DOHH2 (cell line): ENCODE results near the gene WASL.

Source experiments
- H3F3A ChIP-seq: fragments of 200-600 bp; sonication (generic), shearing (Covaris generic); 2 replicates; pipeline ENCODE4 v1.6.0; 2016; ENCODE audit warnings: antibody characterized with exemption, mild to moderate bottlenecking; ENCODE audit not compliant: control insufficient read depth, insufficient read depth
- H3K27ac ChIP-seq: fragments of 200-600 bp; sonication (generic); 2 replicates; pipeline ENCODE4 v1.5.1; 2014; ENCODE audit warnings: low read depth, mild to moderate bottlenecking, low read length, moderate library complexity
- H3K27me3 ChIP-seq: fragments of 200-600 bp; sonication (generic); 2 replicates; pipeline ENCODE4 v1.6.1; 2014; ENCODE audit warnings: mild to moderate bottlenecking, low read length, mixed read lengths; ENCODE audit not compliant: control insufficient read depth
- H3K36me3 ChIP-seq: fragments of 200-600 bp; sonication (generic); 2 replicates; pipeline ENCODE4 v1.6.1; 2014; ENCODE audit warnings: mild to moderate bottlenecking, low read length, moderate library complexity, mixed read lengths; ENCODE audit not compliant: control insufficient read depth
- H3K4me1 ChIP-seq: fragments of 200-600 bp; sonication (generic); 2 replicates; pipeline ENCODE4 v1.6.1; 2014; ENCODE audit warnings: mild to moderate bottlenecking, low read length, mixed read lengths; ENCODE audit not compliant: control insufficient read depth
- H3K4me2 ChIP-seq: fragments of 200-600 bp; sonication (generic); 2 replicates; pipeline ENCODE4 v1.6.0; 2014; ENCODE audit warnings: mild to moderate bottlenecking, low read length, moderate library complexity
- H3K4me3 ChIP-seq: fragments of 200-600 bp; sonication (generic); 2 replicates; pipeline ENCODE4 v1.5.1; 2014; ENCODE audit warnings: mild to moderate bottlenecking, low read length, mixed read lengths
- H3K79me2 ChIP-seq: fragments of 200-600 bp; sonication (generic); 2 replicates; pipeline ENCODE4 v1.6.1; 2014; ENCODE audit warnings: mild to moderate bottlenecking, low read length, mixed read lengths; ENCODE audit not compliant: control insufficient read depth
- H3K9me2 ChIP-seq: fragments of 200-600 bp; sonication (generic); replicated peaks from 2 replicates; pipeline ENCODE4 v1.6.1; 2014; ENCODE audit warnings: mild to moderate bottlenecking, low read length, mixed read lengths; ENCODE audit not compliant: control insufficient read depth
- H3K9me3 ChIP-seq: fragments of 200-600 bp; sonication (generic); 2 replicates; pipeline ENCODE4 v1.6.1; 2014; ENCODE audit warnings: antibody characterized with exemption, low read length, mixed read lengths; ENCODE audit not compliant: control insufficient read depth, insufficient read depth
- H4K20me1 ChIP-seq: fragments of 200-600 bp; sonication (generic); 2 replicates; pipeline ENCODE4 v1.6.0; 2014; ENCODE audit warnings: low read depth, mild to moderate bottlenecking, antibody characterized with exemption, low read length, moderate library complexity; ENCODE audit not compliant: control insufficient read depth, insufficient read depth
- EZH2phosphoT487 ChIP-seq: fragments of 200-600 bp; sonication (generic); IDR thresholded peaks from 2 replicates; pipeline ENCODE4 v1.6.1; 2017; ENCODE audit warnings: borderline replicate concordance, mild to moderate bottlenecking, antibody characterized with exemption, low read length, moderate library complexity, mixed read lengths
- TF ChIP-seq, protein P1 (sequence below): fragments of 200-600 bp; sonication (generic); IDR thresholded peaks from one replicate; pipeline ENCODE4 v1.5.1; 2014; ENCODE audit warnings: antibody characterized with exemption, mild to moderate bottlenecking, low read depth, low read length; ENCODE audit not compliant: poor library complexity, severe bottlenecking

Gene WASL

DNA sequence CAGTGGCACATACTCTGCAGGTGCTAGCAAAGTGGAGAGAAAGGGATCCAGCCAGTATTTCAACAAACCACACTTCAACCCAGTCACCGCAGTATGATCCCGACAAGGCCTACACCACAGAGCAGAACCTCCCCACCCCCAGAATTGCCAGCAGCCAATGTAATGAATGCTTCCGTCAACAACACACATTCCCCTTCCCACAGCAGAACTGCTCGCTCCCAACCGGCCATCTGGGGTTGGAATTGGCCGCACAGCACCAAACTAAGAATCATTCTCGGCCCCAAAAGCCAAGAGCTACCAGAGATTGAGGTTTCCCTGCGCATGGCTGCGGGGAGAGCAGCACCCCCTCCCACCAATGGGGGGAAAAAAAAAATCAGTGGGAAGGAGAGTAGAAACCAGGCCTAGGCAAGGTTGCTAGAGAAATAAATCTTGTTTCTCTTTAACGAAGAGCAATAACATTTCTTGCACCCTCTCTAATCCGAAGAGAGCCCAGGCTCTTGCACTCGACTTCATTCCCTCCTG lies 1.1 kb downstream of the WASL start:
- Histone ChIP-seq H3K27me3 (no peaks in the 10 kb centered on the region), H3K4me1 (peaks cover 56% of the 10 kb centered on the region), H3K4me3 (peak overlapping the region; percentile 94), H4K20me1 (peaks cover 43% of the 10 kb centered on the region), H3K27ac (peak overlapping the region; percentile 85), H3K79me2 (peaks cover 88% of the 10 kb centered on the region), H3K36me3 (peaks cover 47% of the 10 kb centered on the region), H3K9me3 (no peaks in the 10 kb centered on the region), H3K9me2 (no peaks in the 10 kb centered on the region), H3K4me2 (peak overlapping the region; percentile 89), H3F3A (peaks cover 7% of the 10 kb centered on the region; the same call in 1 of the 2 replicates)
- TF ChIP-seq EZH2phosphoT487, result no peak
- TF ChIP-seq, protein P1, sequence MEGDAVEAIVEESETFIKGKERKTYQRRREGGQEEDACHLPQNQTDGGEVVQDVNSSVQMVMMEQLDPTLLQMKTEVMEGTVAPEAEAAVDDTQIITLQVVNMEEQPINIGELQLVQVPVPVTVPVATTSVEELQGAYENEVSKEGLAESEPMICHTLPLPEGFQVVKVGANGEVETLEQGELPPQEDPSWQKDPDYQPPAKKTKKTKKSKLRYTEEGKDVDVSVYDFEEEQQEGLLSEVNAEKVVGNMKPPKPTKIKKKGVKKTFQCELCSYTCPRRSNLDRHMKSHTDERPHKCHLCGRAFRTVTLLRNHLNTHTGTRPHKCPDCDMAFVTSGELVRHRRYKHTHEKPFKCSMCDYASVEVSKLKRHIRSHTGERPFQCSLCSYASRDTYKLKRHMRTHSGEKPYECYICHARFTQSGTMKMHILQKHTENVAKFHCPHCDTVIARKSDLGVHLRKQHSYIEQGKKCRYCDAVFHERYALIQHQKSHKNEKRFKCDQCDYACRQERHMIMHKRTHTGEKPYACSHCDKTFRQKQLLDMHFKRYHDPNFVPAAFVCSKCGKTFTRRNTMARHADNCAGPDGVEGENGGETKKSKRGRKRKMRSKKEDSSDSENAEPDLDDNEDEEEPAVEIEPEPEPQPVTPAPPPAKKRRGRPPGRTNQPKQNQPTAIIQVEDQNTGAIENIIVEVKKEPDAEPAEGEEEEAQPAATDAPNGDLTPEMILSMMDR, result no peak

DNA sequence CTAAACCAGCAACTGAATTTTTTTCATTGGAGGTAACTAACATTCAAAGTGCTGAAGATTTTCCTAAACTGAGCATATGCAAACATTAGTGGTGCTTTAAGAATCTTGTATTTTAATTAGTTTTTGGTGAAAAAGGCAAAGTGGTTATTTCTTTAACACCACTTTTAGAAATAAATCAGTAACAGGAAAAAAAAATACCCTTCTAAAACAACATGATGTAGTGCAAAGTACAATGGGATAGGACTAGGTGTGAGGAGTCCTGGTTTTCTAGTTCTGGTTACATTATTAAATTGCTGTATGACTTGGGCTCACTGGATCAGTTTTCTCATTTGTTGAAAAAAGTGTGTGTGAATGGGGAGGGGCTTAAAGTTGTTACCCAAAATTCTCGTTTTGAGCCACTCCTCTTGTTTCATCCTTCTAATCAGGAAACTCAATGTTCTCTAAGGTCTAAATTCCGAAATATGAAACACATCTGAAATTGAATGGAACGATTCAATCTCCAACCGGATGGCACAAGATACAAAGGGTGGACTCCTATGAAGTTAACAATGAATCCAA lies 1.8 kb downstream of the WASL start:
- Histone ChIP-seq H3K27me3 (no peaks in the 10 kb centered on the region), H3K9me3 (no peaks in the 10 kb centered on the region), H3K4me2 (peak overlapping the region; percentile 89), H3K9me2 (no peaks in the 10 kb centered on the region), H3K27ac (peak overlapping the region; percentile 85), H3K4me3 (peak overlapping the region; percentile 94), H3K79me2 (peaks cover 95% of the 10 kb centered on the region), H3K36me3 (peaks cover 47% of the 10 kb centered on the region), H4K20me1 (peaks cover 43% of the 10 kb centered on the region), H3F3A (peaks cover 7% of the 10 kb centered on the region; the same call in 1 of the 2 replicates), H3K4me1 (peaks cover 56% of the 10 kb centered on the region)
- TF ChIP-seq EZH2phosphoT487, result no peak
- TF ChIP-seq, protein P1, result no peak

DNA sequence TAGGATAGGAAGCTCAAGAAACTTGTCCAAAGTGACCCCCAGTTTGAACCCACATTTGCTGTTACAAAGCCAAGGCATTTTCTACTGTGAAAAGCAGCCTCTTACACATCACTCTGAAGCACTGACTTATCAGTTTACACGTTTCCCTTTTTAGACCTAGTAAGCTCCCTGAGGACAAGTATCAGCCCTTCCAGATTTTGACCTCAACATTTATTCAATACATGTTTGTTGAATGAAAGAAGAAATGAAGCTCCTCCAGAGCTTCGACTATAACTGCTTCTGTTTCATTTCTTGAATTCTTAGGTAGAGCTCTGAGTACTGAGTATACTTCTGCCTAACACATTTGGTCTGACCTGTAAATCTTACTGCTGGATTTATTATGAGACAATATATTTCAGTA lies 2.7 kb downstream of the WASL start:
- peaks cover 46% of the 10 kb centered on the region for H3K4me1 ChIP-seq
- peaks cover 47% of the 10 kb centered on the region for H3K36me3 ChIP-seq
- no peaks in the 10 kb centered on the region for H3K27me3 ChIP-seq
- peak overlapping the region; percentile 94 for H3K4me3 ChIP-seq
- H3K27ac ChIP-seq, result no peak overlapping the region
- no peak for TF ChIP-seq EZH2phosphoT487
- TF ChIP-seq, protein P1, result no peak
- peaks cover 43% of the 10 kb centered on the region for H4K20me1 ChIP-seq
- peaks cover 7% of the 10 kb centered on the region; the same call in 1 of the 2 replicates for H3F3A ChIP-seq
- peak overlapping the region; percentile 89 for H3K4me2 ChIP-seq
- H3K9me2 ChIP-seq, result no peaks in the 10 kb centered on the region
- H3K9me3 ChIP-seq, result no peaks in the 10 kb centered on the region
- H3K79me2 ChIP-seq, result peaks cover 97% of the 10 kb centered on the region
